Ishikawa (cell line): ENCODE measurements around the gene HMGCLL1.

Source experiments
- CREB1 ChIP-seq: IDR thresholded peaks from 2 replicates; pipeline ENCODE4 v1.6.1; 2012; ENCODE audit warnings: low read depth
- EGR1 ChIP-seq: IDR thresholded peaks from 2 replicates; pipeline ENCODE4 v1.6.1; 2012
- EP300 ChIP-seq: IDR thresholded peaks from 2 replicates; pipeline ENCODE4 v1.6.1; 2012; ENCODE audit warnings: borderline replicate concordance
- FOXM1 ChIP-seq: IDR thresholded peaks from 2 replicates; pipeline ENCODE4 v1.6.1; 2012; ENCODE audit warnings: low read depth, borderline replicate concordance
- MAX ChIP-seq: IDR thresholded peaks from 2 replicates; pipeline ENCODE4 v1.6.1; 2012
- NFIC ChIP-seq: IDR thresholded peaks from 2 replicates; pipeline ENCODE4 v1.6.1; 2012
- TAF1 ChIP-seq: IDR thresholded peaks from 2 replicates; pipeline ENCODE4 v1.6.1; 2012; ENCODE audit warnings: low read depth, mild to moderate bottlenecking
- TCF12 ChIP-seq: IDR thresholded peaks from 2 replicates; pipeline ENCODE4 v1.6.1; 2012; ENCODE audit warnings: low read depth
- TEAD4 ChIP-seq: IDR thresholded peaks from 2 replicates; pipeline ENCODE4 v1.6.1; 2012
- TF ChIP-seq, protein P1 (sequence below): IDR thresholded peaks from 2 replicates; pipeline ENCODE4 v1.6.1; 2012

DNA sequence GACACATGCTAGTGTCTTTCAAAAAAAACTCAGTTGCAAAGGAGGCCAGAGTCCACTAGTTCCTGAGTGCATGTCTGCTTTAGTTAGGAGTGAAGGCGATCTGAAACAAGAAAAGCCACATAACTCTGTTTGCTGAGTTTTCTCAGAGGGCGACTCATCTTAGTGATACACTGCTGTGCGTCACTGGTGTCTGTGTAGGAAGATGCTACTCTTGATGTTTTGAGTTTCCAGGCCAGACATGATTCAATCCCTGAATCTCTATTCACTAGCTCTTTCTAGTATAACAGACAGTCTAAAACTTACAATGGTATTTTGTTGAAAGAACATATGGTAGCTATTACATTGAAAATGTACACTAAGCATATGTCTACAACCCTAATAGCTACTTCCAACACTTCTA lies 190.8 kb downstream of the HMGCLL1 start:
- TF ChIP-seq EP300 = no peak
- no peak for TF ChIP-seq EGR1
- no peak for TF ChIP-seq NFIC
- no peak for TF ChIP-seq TEAD4
- no peak for TF ChIP-seq FOXM1
- no peak for TF ChIP-seq TAF1
- TF ChIP-seq MAX = no peak
- TF ChIP-seq, protein P1, sequence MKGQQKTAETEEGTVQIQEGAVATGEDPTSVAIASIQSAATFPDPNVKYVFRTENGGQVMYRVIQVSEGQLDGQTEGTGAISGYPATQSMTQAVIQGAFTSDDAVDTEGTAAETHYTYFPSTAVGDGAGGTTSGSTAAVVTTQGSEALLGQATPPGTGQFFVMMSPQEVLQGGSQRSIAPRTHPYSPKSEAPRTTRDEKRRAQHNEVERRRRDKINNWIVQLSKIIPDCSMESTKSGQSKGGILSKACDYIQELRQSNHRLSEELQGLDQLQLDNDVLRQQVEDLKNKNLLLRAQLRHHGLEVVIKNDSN = no peak
- no peak for TF ChIP-seq CREB1
- no peak for TF ChIP-seq TCF12
